Breast epithelium (tissue), 3 donors: Measurements from ENCODE around the gene OSTC.

Source experiments
- CTCF ChIP-seq, 3 donors: fragments of 450-650 bp; IDR thresholded peaks; one replicate each; pipeline ENCODE4 v1.5.1; 2016 to 2017; ENCODE audit warnings: antibody characterized with exemption in 3 of 3, mild to moderate bottlenecking in 3 of 3, moderate library complexity in 3 of 3
- POLR2A ChIP-seq: fragments of 450-650 bp; IDR thresholded peaks from one replicate; pipeline ENCODE4 v1.6.1; 2016; ENCODE audit warnings: antibody characterized with exemption, mild to moderate bottlenecking, moderate library complexity
- POLR2AphosphoS5 ChIP-seq, 3 donors: sonication (generic); formaldehyde crosslinking; IDR thresholded peaks; one replicate each; pipeline ENCODE4 v1.6.1; 2017; ENCODE audit warnings: antibody characterized with exemption in 3 of 3

GRCh38 chr4:108693211-108693610 is 42.8 kb downstream of the OSTC start:
- TF ChIP-seq CTCF (IDR thresholded peaks at IDR 0.05) = no peak
- no peak for TF ChIP-seq POLR2A
- TF ChIP-seq POLR2AphosphoS5 (IDR thresholded peaks at IDR 0.05) = no peak
